Activated CD4-positive, CD25-positive, alpha-beta regulatory T cell treated with anti-CD3 and anti-CD28 coated beads, Interleukin-2, amount 50 U/mL, for 72 hours (primary cell): ENCODE results near the gene GMDS.

Experiments
- DNase-seq: peaks from one replicate; pipeline ENCODE4 v3.0.0; 2021

GMDS gene

DNA sequence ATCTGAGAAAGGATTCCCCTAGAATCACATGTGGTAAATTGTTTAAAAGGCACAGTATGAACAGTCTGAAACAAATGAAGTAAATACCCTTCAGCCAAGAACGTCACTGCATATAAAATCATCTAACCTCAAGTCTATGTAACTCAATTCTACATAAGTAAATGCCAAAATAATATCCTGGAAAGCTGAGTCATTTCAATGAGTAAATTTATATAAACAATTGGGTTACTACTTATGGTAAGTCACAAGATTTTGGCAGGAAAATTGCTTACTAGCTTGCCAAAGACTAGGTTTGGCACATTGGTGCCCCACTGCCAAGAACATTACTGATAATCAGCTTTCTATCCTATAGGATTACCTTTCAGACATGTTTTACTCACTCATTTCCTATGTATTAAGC lies 8.4 kb downstream of the GMDS start:
- DNase-seq, result no peak

DNA sequence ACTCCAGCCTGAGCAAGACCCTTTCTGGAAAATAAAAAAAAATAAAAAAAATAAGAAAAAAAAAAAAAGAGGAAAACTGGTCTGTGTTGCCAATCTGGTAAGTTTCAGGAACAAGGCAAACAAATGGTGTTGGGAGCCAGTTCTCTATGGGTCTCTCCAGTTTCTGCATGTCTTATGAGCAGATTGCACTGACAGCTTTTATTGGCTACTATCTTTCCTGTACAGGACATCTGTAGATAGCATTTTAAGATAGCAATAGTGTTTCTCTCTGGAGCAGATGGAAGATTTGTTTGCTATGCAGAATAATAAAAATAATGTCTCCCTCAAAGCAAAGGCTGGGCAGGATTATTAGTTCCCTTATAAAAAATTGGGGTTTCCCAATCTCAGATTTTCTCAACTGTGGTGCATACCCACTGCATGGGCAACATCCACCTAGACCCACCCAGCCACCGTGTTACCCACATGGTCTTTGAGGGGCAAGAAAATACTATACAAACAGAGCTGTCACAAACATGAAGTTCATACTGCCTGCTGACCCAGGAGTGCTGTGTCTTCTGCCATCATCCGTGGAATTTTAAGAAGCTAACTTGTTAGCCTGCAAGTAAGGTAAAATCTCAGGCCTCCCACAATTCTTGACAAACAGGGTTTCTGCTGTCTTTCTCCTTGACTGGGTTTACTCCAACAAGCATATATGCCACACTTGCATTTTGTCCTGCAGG lies 9.5 kb downstream of the GMDS start:
- DNase-seq, result no peak

DNA sequence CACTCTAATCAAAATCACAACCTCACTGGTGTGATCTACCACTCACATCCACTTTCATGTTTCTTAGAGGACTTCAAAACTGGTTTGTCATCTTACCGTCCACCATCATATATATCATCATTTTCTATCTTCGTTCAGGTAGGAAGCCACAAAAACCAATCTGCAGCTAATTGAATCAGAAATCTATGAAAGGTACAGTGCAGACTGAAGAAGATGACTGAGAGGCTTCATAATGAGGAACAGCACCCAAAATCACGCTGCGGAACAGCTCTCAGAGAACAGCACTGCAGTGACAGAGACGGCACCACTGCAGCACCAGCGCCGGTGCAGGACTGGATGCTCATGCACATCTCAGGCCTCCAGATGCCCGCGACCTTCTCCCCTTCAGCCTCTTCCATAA lies 13.0 kb downstream of the GMDS start:
- no peak for DNase-seq

DNA sequence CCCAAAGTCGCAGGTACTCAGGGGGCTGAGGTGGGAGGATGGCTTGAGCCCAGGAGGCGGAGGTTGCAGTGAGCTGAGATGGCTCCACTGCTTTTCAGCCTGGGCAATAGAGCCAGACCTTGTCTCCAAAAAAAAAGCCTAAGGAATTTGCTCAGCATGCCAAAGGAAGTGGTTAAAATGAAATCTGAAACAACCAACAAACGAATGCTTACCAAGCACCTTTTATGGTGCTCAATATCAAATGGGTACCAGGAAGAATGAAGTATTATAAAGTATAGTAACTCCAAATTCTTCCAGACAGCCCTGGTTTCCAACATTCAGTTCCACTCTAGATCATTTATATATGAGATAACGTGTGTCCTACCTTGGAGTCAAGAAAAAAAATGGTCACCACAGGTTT lies 14.0 kb downstream of the GMDS start:
- no peak for DNase-seq

DNA sequence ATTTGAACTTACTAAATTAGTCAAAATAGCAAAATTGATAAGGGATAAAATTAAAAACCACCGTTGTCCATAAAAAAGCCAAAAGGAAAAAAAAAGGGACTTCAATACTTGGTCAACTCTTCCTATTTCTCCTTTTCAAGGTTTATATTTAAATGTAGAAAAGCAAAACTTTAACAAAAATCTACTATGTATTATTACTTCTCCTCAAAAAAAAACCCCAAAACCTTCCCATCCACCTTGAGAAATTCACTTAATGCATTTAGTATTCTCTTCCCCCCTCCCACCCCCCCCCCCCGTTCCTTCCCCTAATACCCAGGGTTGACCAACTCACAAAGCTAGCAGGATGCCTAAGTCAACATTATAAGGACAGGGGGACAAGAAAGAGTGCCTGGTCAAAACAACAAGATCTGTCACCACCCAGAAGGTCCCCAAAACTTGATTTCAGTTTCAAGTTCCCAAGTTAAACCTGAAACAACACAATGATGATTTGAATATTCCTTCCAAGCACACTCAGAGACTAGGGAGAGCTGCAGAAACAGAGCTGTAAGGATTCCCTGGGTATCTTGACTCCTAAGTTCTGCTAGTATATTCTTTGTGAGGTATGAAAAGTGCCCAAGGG lies 14.6 kb downstream of the GMDS start:
- DNase-seq, result no peak

DNA sequence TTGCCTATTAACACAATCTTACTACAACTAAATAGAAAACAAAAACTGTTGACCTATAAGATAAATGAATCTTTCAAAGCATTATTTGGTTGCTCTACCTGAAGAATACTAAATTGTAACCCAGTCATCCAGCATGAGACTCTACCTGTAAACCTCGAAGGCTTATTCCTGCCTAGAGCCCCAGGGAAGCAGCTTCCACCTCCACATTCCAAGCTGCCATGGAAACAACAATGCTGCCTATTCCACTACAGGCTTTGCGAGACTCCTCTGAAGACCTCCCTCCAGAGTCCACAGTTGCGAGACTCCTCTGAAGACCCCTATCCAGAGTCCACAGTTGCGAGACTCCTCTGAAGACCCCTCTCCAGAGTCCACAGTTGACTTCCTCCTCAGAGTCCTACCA lies 15.7 kb downstream of the GMDS start:
- DNase-seq, result no peak

DNA sequence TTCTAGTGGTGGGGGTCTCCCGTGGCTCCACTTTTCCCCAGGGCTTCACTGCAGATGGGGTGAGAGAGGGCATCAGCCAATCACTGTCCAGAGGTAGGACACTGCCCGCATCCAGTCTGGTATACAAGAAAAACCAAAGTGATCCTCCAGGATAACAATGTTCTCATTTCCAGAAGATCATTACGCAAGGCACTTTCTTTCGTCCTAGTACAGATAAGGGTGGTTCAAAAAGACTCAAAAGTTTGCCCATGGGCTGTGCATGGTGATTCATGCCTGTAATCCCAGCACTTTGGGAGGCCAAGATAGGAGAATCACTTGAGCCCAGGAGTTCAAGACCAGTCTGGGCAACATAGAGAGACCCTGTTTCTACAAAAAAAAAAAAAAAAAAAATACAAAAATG lies 16.4 kb downstream of the GMDS start:
- no peak for DNase-seq

DNA sequence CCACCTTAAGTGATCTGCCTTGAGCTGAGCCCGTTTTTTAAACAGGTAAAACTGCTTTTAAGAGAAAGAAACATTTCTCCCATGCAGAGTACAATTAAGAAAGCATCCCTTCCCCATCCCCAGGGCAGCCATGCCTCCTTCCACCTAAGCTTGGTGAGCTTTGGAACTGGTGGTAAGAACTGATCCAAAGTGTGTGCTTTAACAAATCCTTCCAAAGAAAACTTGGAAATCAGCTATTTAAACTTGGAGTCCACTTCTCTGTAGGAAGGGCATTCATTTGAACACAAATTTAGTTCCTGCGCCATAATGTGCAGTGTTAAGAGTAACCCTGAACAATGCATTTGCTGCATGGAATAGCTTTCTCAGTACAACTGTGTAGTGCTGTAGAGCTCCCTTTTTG lies 17.0 kb downstream of the GMDS start:
- DNase-seq, result no peak

DNA sequence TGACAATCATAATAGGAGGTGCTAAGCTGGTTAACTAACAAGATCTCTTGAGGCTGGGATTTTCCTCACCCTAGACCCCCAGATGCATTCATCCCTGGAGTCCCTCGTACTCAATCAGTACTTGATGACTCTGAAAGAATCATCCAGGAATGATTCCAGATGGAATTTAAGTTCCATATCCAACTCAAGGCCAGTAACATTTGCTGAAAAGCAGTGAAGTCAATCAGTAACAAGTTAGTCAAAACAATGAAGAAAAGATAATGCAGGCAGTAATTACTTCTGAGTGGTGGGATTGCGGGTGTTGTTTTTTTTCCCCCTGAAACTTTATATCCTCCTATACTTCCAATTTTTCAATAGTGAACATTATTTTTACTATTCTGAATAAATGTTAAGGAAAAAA lies 18.6 kb downstream of the GMDS start:
- no peak for DNase-seq

DNA sequence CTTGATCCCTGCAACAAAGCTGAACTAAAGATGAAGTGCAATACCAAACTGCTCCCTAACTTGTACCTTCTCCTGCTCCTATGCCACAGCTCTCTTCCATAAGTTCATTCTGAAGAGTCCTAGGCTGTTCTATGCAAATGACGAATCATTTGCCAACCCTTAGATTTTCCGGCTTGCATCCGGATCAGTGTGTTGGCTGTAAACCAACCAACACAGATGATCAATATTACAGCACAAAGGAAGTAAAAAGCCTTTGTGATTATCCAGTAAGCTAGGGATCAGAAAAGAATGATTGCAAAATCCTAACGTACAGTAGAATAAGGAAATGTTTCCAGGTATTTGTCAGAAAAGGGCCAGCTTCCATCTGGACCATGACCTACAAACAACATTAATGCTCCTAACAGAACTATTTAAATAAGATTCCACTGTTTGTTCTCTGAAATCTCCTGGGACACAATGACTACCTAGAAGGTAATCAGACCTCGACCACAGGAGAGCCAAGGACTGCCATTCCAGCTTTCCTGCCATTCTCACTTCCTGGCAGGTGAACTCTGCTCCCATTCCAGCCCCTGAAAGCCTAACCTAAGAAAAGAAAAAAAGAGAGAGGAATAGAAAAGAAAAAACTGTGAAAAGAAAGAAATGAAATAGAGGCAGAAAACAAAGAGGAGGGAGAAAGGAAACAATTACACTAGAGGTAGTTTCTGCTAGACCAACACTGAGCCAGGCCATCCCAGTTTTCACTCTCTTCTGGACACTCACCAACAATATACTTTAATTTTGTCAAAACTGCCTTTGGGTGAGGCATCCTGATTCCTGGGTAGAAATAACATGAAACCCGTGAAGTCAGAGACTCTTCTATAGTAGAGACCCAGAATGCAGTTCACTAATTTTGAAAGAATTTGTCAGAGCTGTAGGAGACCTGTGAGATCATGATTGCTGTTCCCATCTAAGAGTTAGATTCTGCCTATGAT lies 19.7 kb downstream of the GMDS start:
- DNase-seq, result no peak

DNA sequence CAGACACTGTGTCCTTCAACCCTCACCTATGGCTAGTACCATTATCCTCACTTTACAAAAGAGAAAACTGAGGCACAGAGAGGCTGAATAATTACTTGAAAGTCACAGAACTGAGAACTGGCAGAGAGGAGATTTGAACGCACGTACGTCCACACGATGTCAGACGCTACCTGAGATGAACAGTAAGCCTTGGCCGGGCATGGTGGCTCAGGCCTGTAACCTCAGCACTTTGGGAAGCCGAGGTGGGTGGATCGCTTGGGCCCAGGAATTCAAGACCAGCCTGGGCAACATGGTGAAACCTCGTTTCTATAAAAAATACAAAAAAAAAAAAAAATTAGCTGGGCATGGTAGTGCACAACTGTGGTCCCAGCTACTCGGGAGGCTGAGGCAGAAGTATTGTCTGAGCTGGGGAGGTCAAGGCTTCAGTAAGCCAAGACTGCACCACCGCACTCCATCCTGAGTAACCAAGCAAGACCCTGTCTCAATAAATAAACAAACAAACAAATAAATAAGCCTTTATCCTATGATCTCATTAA lies 20.5 kb downstream of the GMDS start:
- no peak for DNase-seq

DNA sequence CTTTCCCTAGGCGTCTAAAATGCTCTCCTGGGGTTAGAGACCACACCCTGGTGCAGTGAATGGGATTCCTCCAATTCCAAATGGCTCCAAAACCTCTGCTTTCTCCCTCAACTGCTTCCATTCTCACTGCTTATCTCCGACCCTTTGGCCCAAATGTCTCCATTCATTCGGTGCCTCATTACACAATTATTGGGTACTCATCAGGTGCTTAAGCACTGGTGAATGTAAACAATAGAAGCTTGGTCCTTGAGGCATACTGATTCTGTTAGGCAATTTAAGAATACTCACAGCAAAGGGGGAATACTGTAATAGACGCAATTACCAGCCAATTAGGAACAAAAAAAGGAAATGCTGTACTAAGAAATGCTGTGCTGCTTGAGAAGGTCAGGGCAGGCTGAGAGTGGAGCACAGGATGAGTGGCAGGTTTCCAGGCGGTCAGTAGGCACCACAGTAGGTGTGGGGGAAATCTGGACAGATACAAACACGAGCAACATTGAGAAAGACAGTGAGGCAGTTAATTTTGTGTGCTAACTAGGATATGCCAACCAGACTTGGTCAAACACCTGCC lies 23.0 kb downstream of the GMDS start:
- no peak for DNase-seq

DNA sequence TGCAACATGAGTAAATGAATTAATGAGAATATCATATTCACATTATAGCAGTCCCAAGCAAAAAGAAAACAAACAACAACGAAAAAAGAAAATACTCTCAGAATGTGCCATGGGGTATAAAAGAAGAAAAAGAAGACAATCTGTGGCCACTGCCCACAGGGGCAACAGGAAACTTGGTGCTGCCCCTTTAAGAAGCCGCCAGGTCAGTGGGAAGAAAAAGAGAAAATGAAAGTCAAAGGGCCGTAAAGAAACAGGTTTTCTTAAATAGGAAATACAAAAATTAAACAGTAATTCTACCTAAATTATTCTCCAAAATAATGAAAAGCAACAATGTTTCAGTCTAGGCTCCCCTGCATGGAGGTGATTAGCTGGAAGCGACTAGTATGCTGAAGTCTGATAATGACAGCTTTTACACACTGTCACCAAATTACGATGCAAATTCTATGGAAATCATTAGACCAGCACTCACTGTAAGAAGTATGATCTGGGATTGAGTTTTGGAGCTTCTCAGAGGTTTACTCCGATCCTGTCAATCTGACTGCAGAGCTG lies 23.6 kb downstream of the GMDS start:
- no peak for DNase-seq

DNA sequence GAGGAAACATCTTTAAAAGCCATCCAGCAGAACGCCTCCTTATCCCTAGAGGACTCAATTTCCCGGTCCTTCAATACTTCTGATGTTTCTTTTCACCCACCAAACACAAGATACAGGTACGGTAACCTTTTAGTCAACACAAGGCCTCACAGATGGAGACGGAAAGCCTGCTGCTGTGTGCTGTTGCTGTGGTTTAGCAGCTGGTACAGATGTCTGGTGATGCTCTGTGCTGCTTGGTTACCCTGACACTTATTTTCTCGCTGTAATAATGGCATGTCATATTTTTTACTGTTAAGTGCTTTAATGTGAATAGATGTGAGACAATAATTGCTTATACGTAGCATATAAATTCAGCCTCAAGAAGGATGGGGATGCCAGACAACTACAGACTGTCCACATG lies 25.3 kb downstream of the GMDS start:
- no peak for DNase-seq

DNA sequence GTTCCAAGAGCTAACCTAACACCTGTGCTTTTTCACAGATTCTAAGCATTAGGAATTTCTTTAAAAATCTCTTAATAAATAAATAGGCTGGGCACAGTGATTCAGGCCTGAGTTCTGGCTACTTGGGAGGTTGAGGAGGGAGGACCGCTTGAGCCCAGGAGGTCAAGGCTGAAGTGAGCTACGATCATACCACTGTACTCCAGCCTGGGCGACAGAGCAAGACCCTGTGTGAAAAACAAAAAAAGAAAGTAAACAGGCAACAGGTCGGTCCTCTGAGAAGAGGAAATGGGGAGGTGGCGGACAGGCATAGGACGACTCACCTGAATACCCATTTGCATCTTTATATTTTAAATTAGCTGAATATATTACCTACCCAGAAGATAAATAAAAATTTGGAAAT lies 26.5 kb downstream of the GMDS start:
- DNase-seq, result no peak

DNA sequence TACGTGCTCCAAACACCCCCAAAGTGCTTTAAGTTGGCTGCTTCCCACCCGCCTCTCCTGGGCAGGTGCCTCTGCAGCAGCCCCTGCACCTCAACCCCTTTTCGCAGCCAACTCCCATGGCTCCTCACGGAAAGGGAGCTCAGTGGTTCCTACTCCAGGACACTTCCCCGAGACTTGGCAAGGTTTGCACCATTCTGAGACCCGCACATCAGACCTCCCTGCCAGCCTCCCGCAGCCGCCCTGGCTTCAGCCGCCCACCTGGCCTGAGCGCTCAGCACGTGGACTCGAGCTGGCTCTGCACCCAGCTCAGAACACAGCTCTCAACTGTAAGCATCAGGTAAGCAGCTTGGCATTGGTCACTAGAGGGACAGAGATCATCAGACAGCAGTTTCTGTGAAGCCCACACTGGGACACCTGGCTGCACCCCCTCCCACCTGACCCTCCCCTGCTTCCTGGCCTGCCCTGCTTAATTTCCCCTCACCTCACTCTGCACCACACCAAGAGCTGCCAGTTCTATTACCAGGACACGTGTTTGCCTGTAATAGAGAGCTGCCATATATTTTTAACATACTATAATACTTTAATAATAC lies 28.5 kb downstream of the GMDS start:
- DNase-seq, result no peak

DNA sequence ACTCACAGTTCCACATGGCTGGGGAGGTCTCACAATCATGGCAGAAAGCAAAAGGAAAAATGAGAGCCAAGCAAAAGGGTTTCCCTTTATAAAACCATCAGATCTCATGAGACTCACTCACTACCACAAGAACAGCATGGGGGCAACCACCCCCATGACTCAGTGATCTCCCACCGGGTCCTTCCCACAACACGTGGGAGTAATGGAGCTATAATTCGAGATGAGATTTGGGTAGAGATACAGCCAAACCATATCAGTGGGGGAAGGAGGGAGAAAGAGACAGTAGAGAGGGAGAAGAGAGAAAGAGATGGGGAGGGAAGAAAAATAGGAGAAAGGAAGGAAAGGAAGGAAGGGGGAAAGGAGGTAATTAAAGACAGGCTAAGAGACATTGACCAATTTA lies 30.1 kb downstream of the GMDS start:
- DNase-seq, result no peak

DNA sequence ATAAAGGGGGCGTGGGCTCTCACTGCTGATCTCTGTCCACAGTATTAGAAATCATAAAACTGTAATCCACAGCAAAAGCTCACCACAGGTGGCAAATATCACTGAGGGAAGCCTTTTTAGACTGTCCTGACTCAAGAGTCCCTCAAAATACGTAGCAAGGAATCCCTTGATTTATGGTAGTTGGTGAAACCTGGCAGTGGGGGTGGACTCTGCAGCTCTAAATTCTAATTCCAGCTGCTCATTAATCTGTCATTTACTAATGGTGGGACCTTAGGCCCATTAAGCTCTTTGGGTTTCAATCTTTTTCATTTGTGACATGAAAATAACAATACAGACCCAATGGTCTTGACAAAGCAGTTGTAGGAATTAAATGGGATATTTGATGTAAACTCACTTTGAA lies 32.3 kb downstream of the GMDS start:
- DNase-seq, result no peak

DNA sequence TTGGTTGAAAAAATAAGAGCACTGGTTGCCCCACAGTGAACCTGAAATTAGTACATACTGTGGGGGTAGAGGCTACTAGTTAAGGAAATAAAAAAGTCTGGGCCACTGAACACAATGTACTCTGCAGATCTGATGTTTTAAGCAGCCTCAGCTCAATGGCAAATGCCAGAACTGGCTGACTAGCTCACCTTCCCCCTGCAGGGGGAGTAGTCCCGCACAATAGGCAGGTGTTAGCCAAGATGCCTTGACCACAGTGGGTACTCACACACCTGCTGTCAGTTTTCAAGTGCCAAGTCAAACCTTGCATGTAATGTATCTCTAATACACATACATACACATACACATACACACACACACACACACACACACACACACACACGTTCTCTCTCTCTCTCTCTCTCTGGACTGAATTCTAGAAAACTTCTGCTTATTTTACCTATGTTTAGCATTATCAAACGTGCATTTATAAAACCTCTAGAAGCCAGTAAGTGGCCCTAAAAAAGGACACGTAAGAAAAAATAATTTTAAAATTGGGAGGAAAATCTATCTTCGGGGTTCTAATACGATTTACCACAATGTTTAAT lies 36.1 kb downstream of the GMDS start:
- DNase-seq, result no peak

DNA sequence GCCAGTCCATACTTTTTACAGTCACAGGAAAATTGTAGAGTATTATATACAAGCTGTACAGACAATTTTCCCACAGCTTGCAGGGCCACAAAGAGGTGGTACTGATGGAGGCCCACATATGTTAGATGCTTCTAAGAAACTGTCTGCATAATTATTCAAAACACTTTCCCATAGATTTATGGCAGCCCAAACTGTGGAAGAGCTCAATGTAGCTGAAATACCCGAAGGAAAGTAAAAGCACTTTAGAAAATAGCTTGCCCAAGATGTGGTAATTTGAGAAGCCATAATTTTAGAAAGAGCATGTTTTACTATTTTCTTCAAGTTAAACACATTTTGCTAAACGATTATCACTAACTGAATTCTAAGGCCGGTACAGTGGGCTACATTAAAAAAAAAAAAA lies 36.9 kb downstream of the GMDS start:
- DNase-seq, result no peak

DNA sequence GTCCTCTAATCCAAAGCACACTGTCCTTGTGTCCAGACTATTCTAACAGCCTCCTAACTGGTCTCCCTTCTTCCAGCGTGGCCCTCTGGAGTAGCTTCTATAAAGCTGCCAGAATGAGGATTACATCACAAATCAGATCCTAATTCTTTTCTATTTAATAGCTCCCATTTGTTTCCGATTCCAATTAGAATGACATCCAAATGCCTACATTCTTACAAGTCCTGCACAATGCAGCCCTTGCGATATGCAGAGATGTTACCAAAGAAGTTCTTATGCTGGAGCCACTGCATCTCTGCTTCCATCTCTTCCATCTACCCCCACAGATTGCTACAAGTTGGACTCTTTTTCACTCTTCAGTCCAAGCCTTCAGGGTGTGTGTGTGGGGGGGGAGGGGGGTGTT lies 40.0 kb downstream of the GMDS start:
- no peak for DNase-seq

DNA sequence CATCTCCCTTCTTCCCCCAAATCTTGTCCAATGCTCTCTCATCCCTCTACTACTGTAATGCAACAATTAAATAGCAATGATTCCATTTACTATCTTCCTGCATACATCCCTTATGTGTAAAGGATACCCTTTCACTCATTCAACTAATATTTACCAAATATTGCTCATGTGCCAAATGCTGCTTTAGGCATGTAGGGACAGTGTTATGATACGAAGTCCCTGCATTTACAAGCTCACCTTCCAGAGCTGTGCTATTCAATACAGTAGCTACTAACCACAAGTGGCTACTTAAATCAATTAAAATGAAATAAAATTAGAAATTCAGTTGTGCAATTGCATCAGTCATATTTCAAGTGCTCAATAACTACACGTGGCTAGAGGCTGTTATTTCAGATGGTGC lies 41.1 kb downstream of the GMDS start:
- DNase-seq, result no peak
